IMR-90 (cell line): ENCODE measurements around the gene SOX9. TPM values are rescaled to one million over a fixed set of nuclear protein-coding genes. Genes with fewer than 3 reads are reported as not detected.

ENCODE experiments used
- ATAC-seq: fragments of 200-7000 bp; cut with Tn5 transposase; 2 replicates; pipeline ENCODE4 v1.9.1; 2020; ENCODE audit warnings: low read depth, mild to moderate bottlenecking, moderate library complexity
- BruUV-seq: library from RNA; stranded (reverse); fragments of 400-500 nt; replicated peaks from 2 replicates; lab custom pipeline; 2021; lab: Mats Ljungman, UMichigan
- CTCF ChIA-PET: fragments of 300-600 bp; formaldehyde crosslinking; extraction: SDS; loops from one replicate; lab custom pipeline; 2021; ENCODE audit warnings: antibody characterized with exemption; lab: Yijun Ruan, JAX
- POLR2A ChIA-PET: fragments of 300-600 bp; sonication (Branson Sonifier 250); formaldehyde crosslinking; loops from one replicate; lab custom pipeline; 2022; ENCODE audit warnings: antibody characterized with exemption; ENCODE audit not compliant: unreplicated experiment; lab: Charles Lee
- DNase-seq: peaks from one replicate; pipeline ENCODE4 v3.0.0; 2013
- H2AFZ ChIP-seq: replicated peaks from 2 replicates; pipeline ENCODE3; 2013; ENCODE audit warnings: low read length, mild to moderate bottlenecking; ENCODE audit not compliant: poor library complexity
- H2AK5ac ChIP-seq: 2 replicates; pipeline ENCODE4 v1.6.1; 2013; ENCODE audit warnings: low read depth, low read length, inconsistent platforms
- H2AK9ac ChIP-seq: replicated peaks from 2 replicates; pipeline ENCODE3; 2013; ENCODE audit warnings: mild to moderate bottlenecking, low read depth, low read length, moderate library complexity; ENCODE audit not compliant: poor library complexity
- H2BK120ac ChIP-seq: 2 replicates; pipeline ENCODE4 v1.6.1; 2013; ENCODE audit warnings: low read depth, low read length, inconsistent platforms
- H2BK15ac ChIP-seq: 3 replicates; pipeline ENCODE4 v1.6.1; 2013; ENCODE audit warnings: low read depth, low read length, inconsistent platforms
- H2BK20ac ChIP-seq: 2 replicates; pipeline ENCODE4 v1.6.1; 2013; ENCODE audit warnings: low read depth, mild to moderate bottlenecking, inconsistent platforms, low read length, moderate library complexity
- H2BK5ac ChIP-seq: 2 replicates; pipeline ENCODE4 v1.6.1; 2013; ENCODE audit warnings: mild to moderate bottlenecking, low read depth, low read length, inconsistent platforms; ENCODE audit not compliant: poor library complexity, severe bottlenecking
- H3K14ac ChIP-seq: replicated peaks from 2 replicates; pipeline ENCODE4 v1.6.1; 2013; ENCODE audit warnings: low read depth, low read length, inconsistent platforms
- H3K18ac ChIP-seq: 2 replicates; pipeline ENCODE4 v1.6.1; 2013; ENCODE audit warnings: low read depth, low read length, control low read depth
- H3K23ac ChIP-seq: 2 replicates; pipeline ENCODE4 v1.6.1; 2013; ENCODE audit warnings: low read depth, low read length, inconsistent platforms
- H3K27ac ChIP-seq: 2 replicates; pipeline ENCODE4 v1.5.1; 2013; ENCODE audit warnings: mild to moderate bottlenecking, control low read depth, low read length; ENCODE audit not compliant: insufficient read depth
- H3K27me3 ChIP-seq: 2 replicates; pipeline ENCODE4 v1.6.1; 2013; ENCODE audit warnings: low read length; ENCODE audit not compliant: control insufficient read depth, insufficient read depth
- H3K36me3 ChIP-seq: 2 replicates; pipeline ENCODE4 v1.6.1; 2013; ENCODE audit warnings: low read length, mixed read lengths; ENCODE audit not compliant: control insufficient read depth, insufficient read depth
- H3K4ac ChIP-seq: 2 replicates; pipeline ENCODE4 v1.6.1; 2013; ENCODE audit warnings: low read depth, low read length, inconsistent platforms
- H3K4me1 ChIP-seq: 2 replicates; pipeline ENCODE4 v1.6.1; 2013; ENCODE audit warnings: low read length, mixed read lengths; ENCODE audit not compliant: control insufficient read depth, insufficient read depth
- H3K4me2 ChIP-seq: 2 replicates; pipeline ENCODE4 v1.6.1; 2013; ENCODE audit warnings: low read depth, mild to moderate bottlenecking, control low read depth, low read length, moderate library complexity
- H3K4me3 ChIP-seq: 2 replicates; pipeline ENCODE4 v1.5.1; 2013; ENCODE audit warnings: low read depth, mild to moderate bottlenecking, control low read depth, low read length, moderate library complexity; ENCODE audit not compliant: insufficient read depth
- H3K56ac ChIP-seq: 2 replicates; pipeline ENCODE4 v1.6.1; 2013; ENCODE audit warnings: low read length, inconsistent platforms; ENCODE audit not compliant: insufficient read depth; ENCODE audit errors: extremely low read depth
- H3K79me1 ChIP-seq, 2 experiments: 2 replicates each; pipeline ENCODE4 v1.6.1; 2013; ENCODE audit warnings: low read length in 2 of 2, inconsistent platforms in 1 of 2, low read depth in 1 of 2
- H3K9ac ChIP-seq: 2 replicates; pipeline ENCODE4 v1.6.1; 2013; ENCODE audit warnings: low read depth, low read length, control low read depth
- H3K9me1 ChIP-seq: 2 replicates; pipeline ENCODE4 v1.6.1; 2013; ENCODE audit warnings: low read length, inconsistent platforms; ENCODE audit not compliant: insufficient read depth
- H3K9me3 ChIP-seq: 2 replicates; pipeline ENCODE4 v1.6.1; 2013; ENCODE audit warnings: low read length; ENCODE audit not compliant: control insufficient read depth, insufficient read depth
- H4K20me1 ChIP-seq: 2 replicates; pipeline ENCODE4 v1.6.1; 2013; ENCODE audit warnings: low read length, inconsistent platforms; ENCODE audit not compliant: insufficient read depth
- H4K5ac ChIP-seq: 2 replicates; pipeline ENCODE4 v1.6.1; 2013; ENCODE audit warnings: mild to moderate bottlenecking, low read depth, low read length, control low read depth
- H4K8ac ChIP-seq, 2 experiments: 2 replicates each; pipeline ENCODE4 v1.6.1; 2013; ENCODE audit warnings: low read depth in 2 of 2, low read length in 2 of 2, control low read depth in 1 of 2, inconsistent platforms in 1 of 2
- H4K91ac ChIP-seq: 2 replicates; pipeline ENCODE4 v1.6.1; 2013; ENCODE audit warnings: low read depth, low read length, inconsistent platforms; ENCODE audit not compliant: insufficient read depth
- BHLHE40 ChIP-seq: fragments of 150-350 bp; IDR thresholded peaks from 2 replicates; pipeline ENCODE4 v1.6.1; 2016; ENCODE audit warnings: mild to moderate bottlenecking, low read depth, low read length
- FOS ChIP-seq: fragments of 150-350 bp; IDR thresholded peaks from 2 replicates; pipeline ENCODE4 v1.6.1; 2016; ENCODE audit warnings: low read depth, low read length
- RAD21 ChIP-seq: IDR thresholded peaks from 2 replicates; pipeline ENCODE4 v1.6.1; 2012; ENCODE audit warnings: low read length, improper control_type of control experiment
- RCOR1 ChIP-seq: IDR thresholded peaks from 2 replicates; pipeline ENCODE4 v1.6.1; 2012; ENCODE audit warnings: mild to moderate bottlenecking, low read length, improper control_type of control experiment; ENCODE audit not compliant: insufficient replicate concordance
- WGBS, 2 experiments: methylation state at CpG; one replicate each; pipeline versions ENCODE4 v1.1.5 to v1.1.7; 2013; ENCODE audit warnings: missing lambda C conversion rate in 2 of 2; ENCODE audit not compliant: insufficient read length in 1 of 2; ENCODE audit errors: extremely low coverage in 2 of 2; 5-methylcytosine and 5-hydroxymethylcytosine counted together
- dilution Hi-C: fragments of 300-500 bp; cut with HindIII; formaldehyde crosslinking; loops from one replicate; pipeline ENCODE4 v1.14.3; 2018; ENCODE audit warnings: low sequenced_read_pairs; ENCODE audit not compliant: unreplicated experiment
- in situ Hi-C: fragments of 300-500 bp; cut with MboI; formaldehyde crosslinking; loops from 3 replicates; pipeline ENCODE4 v1.14.3; 2019; ENCODE audit warnings: low sequenced_read_pairs, inconsistent platforms, mixed read lengths
- intact Hi-C: fragments of 100-400 bp; cut with micrococcal nuclease; formaldehyde crosslinking; loops from 2 replicates; pipeline ENCODE4 v1.10.0; 2022
- polyA plus RNA-seq, 3 experiments: library from polyadenylated mRNA; depleted of rRNA; stranded (reverse); fragments of >200 nt; gene quantifications; 2 replicates each; pipeline ENCODE4 v1.2.3, GENCODE V29; 2012; ENCODE audit warnings: low replicate concordance in 1 of 3
- total RNA-seq: library from RNA; depleted of rRNA; stranded (reverse); fragments of >200 nt; gene quantifications from 2 replicates; pipeline ENCODE4 v1.2.3, GENCODE V29; 2012

The SOX9 gene
- total and polyA plus RNA-seq, 2 of the 4 experiments (the other 2 are of a cell fraction): 4.1 to 12.7 TPM

GRCh38 chr17:72099919-72100318 lies 20.9 kb upstream of the SOX9 start:
- no peak overlapping the region for H3K4me2 ChIP-seq

More at GRCh38 chr17:72099919-72100318, 20.9 kb upstream of the SOX9 start:
- H4K91ac ChIP-seq: 0 out of 2 replicates have a peak overlapping the region, but pooled peaks have one; percentile 13
- WGBS, 2 experiments: no CpG with 5 or more reads among the region's 4 CpGs
- CTCF ChIA-PET: interaction anchor here (0.6 to 1.1 kb wide), 2 partner anchors 10 to 25 kb away, joined by 3 read pairs; no protein-coding TSS in a partner anchor
- no peaks in the 10 kb centered on the region for H4K20me1 ChIP-seq
- no peaks in the 10 kb centered on the region for H3K27me3 ChIP-seq
- H3K79me1 ChIP-seq: no peaks in the 10 kb centered on the region
- H2BK15ac ChIP-seq: 0 out of 3 replicates have a peak overlapping the region, but pooled peaks have one; percentile 15
- peak; percentile 90 for DNase-seq
- H2BK20ac ChIP-seq: peak overlapping the region; percentile 59; the same call in 1 of the 2 replicates
- in situ Hi-C loops (loop anchor here (10.0 kb wide), 1 partner anchor 615 kb away; no protein-coding TSS in a partner anchor), dilution Hi-C loops (no loop called here), intact Hi-C loops (no loop called here)
- H2BK120ac ChIP-seq: peak overlapping the region; percentile 69
- H3K23ac ChIP-seq: peak overlapping the region; percentile 44; the same call in 1 of the 2 replicates
- H2AFZ ChIP-seq: no peak overlapping the region
- no peak overlapping the region for H4K5ac ChIP-seq
- H3K9me1 ChIP-seq: 0 out of 2 replicates have a peak, but pooled peaks cover 3% of the 10 kb centered on the region
- H2AK9ac ChIP-seq: no peak overlapping the region
- H4K8ac ChIP-seq: no peak overlapping the region
- no peaks in the 10 kb centered on the region for H3K36me3 ChIP-seq
- H3K4me1 ChIP-seq: peaks cover 3% of the 10 kb centered on the region
- TF ChIP-seq RAD21 (no peak), FOS (peak; percentile 66), RCOR1 (peak; percentile 19), BHLHE40 (no peak)
- ATAC-seq: peak; percentile 91
- POLR2A ChIA-PET: interaction anchor here (1.1 kb wide), 1 partner anchor 20 kb away, joined by 5 read pairs; the partner anchor contains the start of gene SOX9
- no peak overlapping the region for H3K27ac ChIP-seq
- H2AK5ac ChIP-seq: no peak overlapping the region
- H3K14ac ChIP-seq: no peak overlapping the region
- H3K4ac ChIP-seq: 0 out of 2 replicates have a peak overlapping the region, but pooled peaks have one; percentile 5
- H3K56ac ChIP-seq: no peak overlapping the region; the same call in 1 of the 2 replicates
- no peak overlapping the region for H3K4me3 ChIP-seq
- BruUV-seq: no TSS peak
- H3K9me3 ChIP-seq: no peaks in the 10 kb centered on the region
- H2BK5ac ChIP-seq: no peak overlapping the region
- H3K18ac ChIP-seq: no peak overlapping the region; the same call in 1 of the 2 replicates
- H3K9ac ChIP-seq: no peak overlapping the region
